ENCODE results near the gene COG3.

GRCh38 chr13:45527699-45528462 lies 63.1 kb downstream of the COG3 start:
- TF ChIP-seq CTCF (conservative IDR thresholded peaks at IDR 0.05 in 1 of 2, IDR thresholded peaks at IDR 0.05 in 1 of 2; ENCODE audit: low read depth in 1 of 2, low read length in 2 of 2) = no peak
- no peak for TF ChIP-seq EZH2 (IDR thresholded peaks at IDR 0.05; ENCODE audit: low read length, missing control alignments)

Data from fibroblast of lung (primary cell).